Measurements from ENCODE around the gene EGLN2.
"Not testable (repeated sequence)": the region's sequence is repeated elsewhere in the genome, so short reads cannot be mapped to it uniquely, and the experiment has no call there.

Gene EGLN2

GRCh38 chr19:40810649-40811408 is 11.8 kb downstream of the EGLN2 start:
- peak; percentile 81 for ATAC-seq (ENCODE audit: low read depth)
- DNase-seq (ENCODE audit: low spot score in 2 of 2); H3K9me3 Mint-ChIP-seq; H3K27me3 Mint-ChIP-seq: not testable (repeated sequence)
- Mint-ChIP-seq H3K4me1 (peaks cover 47% of the 10 kb centered on the region), H3K36me3 (peaks cover 10% of the 10 kb centered on the region), H3K27ac (peak overlapping the region; percentile 48), H3K4me3 (peak overlapping the region; percentile 97)

GRCh38 chr19:40811478-40812341 is 12.7 kb downstream of the EGLN2 start:
- peak overlapping the region; percentile 97 for H3K4me3 Mint-ChIP-seq
- H3K27me3 Mint-ChIP-seq, result no peaks in the 10 kb centered on the region
- no peak for DNase-seq (ENCODE audit: low spot score in 2 of 2)
- no peaks in the 10 kb centered on the region for H3K9me3 Mint-ChIP-seq
- H3K4me1 Mint-ChIP-seq, result peaks cover 41% of the 10 kb centered on the region
- H3K27ac Mint-ChIP-seq, result peak overlapping the region; percentile 48
- peak; percentile 28 for ATAC-seq (ENCODE audit: low read depth)
- peaks cover 9% of the 10 kb centered on the region for H3K36me3 Mint-ChIP-seq

GRCh38 chr19:40812571-40812970 is 13.6 kb downstream of the EGLN2 start:
- H3K4me3 Mint-ChIP-seq, result peak overlapping the region; percentile 97

DNA sequence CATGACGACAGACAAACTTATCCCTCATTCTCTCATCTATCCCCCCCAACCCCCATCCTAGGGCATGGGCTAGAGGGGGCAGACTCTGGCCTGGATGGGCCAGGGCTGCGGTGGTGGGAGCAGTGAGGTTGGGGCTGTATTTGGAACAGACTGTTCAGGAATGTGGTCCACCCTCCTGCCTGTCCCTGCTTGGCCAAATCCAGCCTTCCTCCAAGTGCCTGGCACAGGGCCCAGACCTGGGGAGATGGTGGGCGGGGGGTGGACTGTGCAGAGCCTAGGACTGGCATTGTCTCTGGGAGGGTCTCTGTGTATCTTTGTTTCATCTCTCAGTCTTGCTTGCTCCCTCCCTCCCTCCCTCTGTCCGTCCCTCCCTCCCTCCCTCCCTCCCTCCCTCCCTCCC is 14.2 kb downstream of the EGLN2 start:
- H3K27ac Mint-ChIP-seq, result no peak overlapping the region
- H3K4me1 Mint-ChIP-seq, result peaks cover 33% of the 10 kb centered on the region
- H3K27me3 Mint-ChIP-seq, result no peaks in the 10 kb centered on the region
- ATAC-seq (ENCODE audit: low read depth), result no peak
- no peaks in the 10 kb centered on the region for H3K9me3 Mint-ChIP-seq
- peaks cover 3% of the 10 kb centered on the region for H3K36me3 Mint-ChIP-seq
- H3K4me3 Mint-ChIP-seq, result no peak overlapping the region
- no peak for DNase-seq (ENCODE audit: low spot score in 2 of 2)

More at GRCh38 chr19:40812571-40812970, 13.6 kb downstream of the EGLN2 start:
- H3K27ac Mint-ChIP-seq; ATAC-seq (ENCODE audit: low read depth); DNase-seq (ENCODE audit: low spot score in 2 of 2); H3K36me3 Mint-ChIP-seq; H3K9me3 Mint-ChIP-seq; H3K27me3 Mint-ChIP-seq: not testable (repeated sequence)
- peaks cover 34% of the 10 kb centered on the region for H3K4me1 Mint-ChIP-seq

DNA sequence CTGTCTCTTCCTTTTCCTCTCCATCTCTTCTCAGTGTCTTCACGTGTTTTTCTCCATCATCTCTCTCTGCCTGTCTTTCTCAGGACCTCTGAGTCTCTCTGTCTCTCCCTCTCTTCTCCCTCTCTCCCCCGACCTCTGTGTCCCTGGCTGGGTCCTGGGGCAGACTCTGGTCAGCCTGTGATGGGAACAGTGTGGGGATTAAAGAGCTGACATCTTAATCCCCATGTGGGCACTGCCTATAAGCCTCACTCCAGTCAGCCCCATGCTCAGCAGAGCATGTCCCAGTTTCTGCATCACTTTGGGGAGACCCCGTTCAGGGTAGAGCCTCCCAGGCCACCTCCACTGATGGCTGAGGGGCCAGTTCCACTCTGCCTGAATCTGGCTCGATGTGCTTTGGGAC is 16.2 kb downstream of the EGLN2 start:
- Mint-ChIP-seq H3K4me1 (peaks cover 42% of the 10 kb centered on the region), H3K27me3 (no peaks in the 10 kb centered on the region), H3K4me3 (no peak overlapping the region), H3K9me3 (no peaks in the 10 kb centered on the region), H3K36me3 (no peaks in the 10 kb centered on the region), H3K27ac (no peak overlapping the region)
- ATAC-seq (ENCODE audit: low read depth), result no peak
- DNase-seq (ENCODE audit: low spot score in 2 of 2), result no peak

GRCh38 chr19:40818480-40819399 is 19.7 kb downstream of the EGLN2 start:
- H3K4me1 Mint-ChIP-seq, result peaks cover 36% of the 10 kb centered on the region
- not testable (repeated sequence) for H3K36me3 Mint-ChIP-seq, H3K27me3 Mint-ChIP-seq, H3K9me3 Mint-ChIP-seq
- peak overlapping the region; percentile 79 for H3K27ac Mint-ChIP-seq
- H3K4me3 Mint-ChIP-seq, result peak overlapping the region; percentile 89
- DNase-seq (ENCODE audit: low spot score in 2 of 2), result peak; percentile 73 to 77
- peak; percentile 93 for ATAC-seq (ENCODE audit: low read depth)

DNA sequence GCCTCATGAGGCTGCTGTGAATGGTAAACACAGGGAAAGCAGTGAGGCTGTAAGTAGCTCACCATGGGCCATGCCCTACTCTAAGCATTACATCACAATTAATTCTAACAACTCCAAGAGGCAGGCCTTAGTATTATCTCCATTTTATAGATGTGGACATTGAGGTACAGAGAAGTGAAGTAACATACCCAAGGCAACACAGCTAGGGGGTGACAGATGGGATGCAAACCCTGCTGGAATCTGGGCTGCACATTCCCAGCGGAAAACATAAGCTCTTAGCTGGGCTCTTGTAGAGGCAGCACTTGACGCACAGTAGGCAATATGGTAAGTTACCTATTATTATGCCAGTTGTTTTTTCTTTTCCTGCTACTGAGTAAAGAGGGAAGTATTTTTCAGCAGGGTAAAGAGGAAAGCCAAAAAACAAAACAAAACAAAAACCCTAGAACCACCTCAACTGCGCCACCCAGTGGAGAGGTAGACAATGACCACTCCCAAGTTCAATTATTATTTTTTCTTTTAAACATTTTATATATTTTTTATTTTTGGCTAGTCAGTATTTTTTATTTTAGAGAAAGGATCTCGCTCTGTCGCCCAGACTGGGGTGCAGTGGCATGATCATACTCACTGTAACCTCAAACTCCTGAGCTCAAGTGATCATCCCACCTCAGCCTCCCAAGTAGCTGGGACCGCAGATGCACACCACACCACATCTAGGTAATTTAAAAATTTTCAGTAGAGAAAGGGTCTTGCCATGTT is 20.7 kb downstream of the EGLN2 start:
- ATAC-seq (ENCODE audit: low read depth), result peak; percentile 24
- Mint-ChIP-seq H3K27ac (peak overlapping the region; percentile 79), H3K4me3 (peak overlapping the region; percentile 11), H3K4me1 (peaks cover 33% of the 10 kb centered on the region)
- H3K27me3 Mint-ChIP-seq, H3K9me3 Mint-ChIP-seq, H3K36me3 Mint-ChIP-seq: not testable (repeated sequence)
- peak in 1 of 2 donors; percentile 66 for DNase-seq (ENCODE audit: low spot score in 2 of 2)

DNA sequence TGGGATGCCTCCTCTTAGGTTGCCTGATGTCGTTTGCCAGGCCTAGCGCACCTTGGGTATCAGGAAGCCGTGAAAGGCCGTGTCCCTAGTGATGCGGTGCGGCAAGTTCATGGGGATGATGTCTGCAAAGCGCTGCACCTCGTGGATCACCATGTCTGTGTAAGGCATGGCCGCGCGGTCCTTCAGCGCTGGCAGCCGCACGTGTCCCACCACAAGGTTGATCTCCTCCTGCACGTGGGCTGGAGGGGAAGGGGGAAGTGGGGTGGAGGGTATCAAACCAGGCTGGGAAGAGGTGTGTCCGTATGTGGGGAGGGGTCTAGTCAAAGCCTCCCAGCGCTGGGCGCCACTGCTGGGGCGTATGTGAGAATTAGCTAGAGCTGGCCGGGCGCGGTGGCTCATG is 23.2 kb downstream of the EGLN2 start:
- H3K4me3 Mint-ChIP-seq, result no peak overlapping the region
- no peak overlapping the region for H3K27ac Mint-ChIP-seq
- peaks cover 32% of the 10 kb centered on the region for H3K4me1 Mint-ChIP-seq

GRCh38 chr19:40822704-40823553 is 23.9 kb downstream of the EGLN2 start:
- Mint-ChIP-seq H3K36me3 (peaks cover 11% of the 10 kb centered on the region), H3K4me1 (peaks cover 29% of the 10 kb centered on the region)
- H3K4me3 Mint-ChIP-seq; H3K9me3 Mint-ChIP-seq; H3K27me3 Mint-ChIP-seq; H3K27ac Mint-ChIP-seq; ATAC-seq (ENCODE audit: low read depth); DNase-seq (ENCODE audit: low spot score in 2 of 2): not testable (repeated sequence)

More for the DNA sequence above, 23.2 kb downstream of the EGLN2 start:
- Mint-ChIP-seq H3K36me3 (peaks cover 7% of the 10 kb centered on the region), H3K9me3 (no peaks in the 10 kb centered on the region), H3K27me3 (no peaks in the 10 kb centered on the region)
- no peak for DNase-seq (ENCODE audit: low spot score in 2 of 2)
- no peak for ATAC-seq (ENCODE audit: low read depth)

DNA sequence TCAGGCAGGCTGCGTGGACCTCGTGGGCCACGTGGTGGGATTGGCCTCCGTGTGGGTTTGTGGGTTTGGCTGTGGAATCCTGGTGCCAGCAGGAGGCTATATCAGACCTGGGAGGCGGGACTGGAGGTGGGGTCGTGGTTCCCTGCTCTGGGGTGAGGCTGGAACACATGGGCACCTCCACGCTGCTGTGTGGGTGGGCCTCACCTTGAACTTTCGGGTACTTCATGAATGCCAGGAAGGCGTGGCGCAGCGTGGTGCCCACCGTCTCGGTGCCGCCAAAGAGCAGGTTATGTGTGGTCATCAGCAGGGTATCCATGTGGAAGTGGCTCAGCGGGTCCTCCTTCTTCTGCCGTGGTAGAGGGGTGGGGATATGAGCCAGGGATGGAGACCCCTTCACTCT is 25.9 kb downstream of the EGLN2 start:
- H3K4me3 Mint-ChIP-seq; H3K9me3 Mint-ChIP-seq; DNase-seq (ENCODE audit: low spot score in 2 of 2); H3K27ac Mint-ChIP-seq; H3K27me3 Mint-ChIP-seq; ATAC-seq (ENCODE audit: low read depth): not testable (repeated sequence)
- peaks cover 16% of the 10 kb centered on the region for H3K4me1 Mint-ChIP-seq
- H3K36me3 Mint-ChIP-seq, result peaks cover 21% of the 10 kb centered on the region

DNA sequence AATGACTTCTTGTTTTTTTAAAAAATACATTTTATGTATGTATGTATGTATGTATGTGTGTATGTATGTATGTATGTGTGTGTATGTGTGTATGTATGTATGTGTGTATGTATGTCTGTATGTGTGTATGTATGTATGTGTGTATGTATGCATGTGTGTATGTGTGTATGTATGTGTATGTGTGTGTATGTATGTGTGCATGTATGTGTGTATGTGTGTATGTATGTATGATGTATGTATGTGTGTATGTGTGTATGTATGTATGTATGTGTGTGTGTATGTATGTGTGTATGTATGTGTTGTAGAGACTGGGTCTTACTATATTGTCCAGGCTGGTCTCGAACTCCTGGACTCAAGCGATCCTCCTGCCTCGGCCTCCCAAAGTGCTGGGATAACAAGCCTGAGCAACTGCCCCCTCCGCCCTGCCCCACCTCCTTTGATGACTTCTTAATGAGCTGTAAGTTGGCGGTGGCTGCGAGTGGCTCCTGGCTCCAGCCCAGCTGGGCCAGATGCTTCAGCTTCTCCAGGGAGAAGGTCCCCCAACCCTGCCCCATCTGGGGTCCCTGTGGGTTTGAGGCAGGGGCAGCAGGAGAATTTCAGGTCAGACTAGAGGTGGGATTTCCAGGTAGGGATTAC is 26.6 kb downstream of the EGLN2 start:
- DNase-seq (ENCODE audit: low spot score in 2 of 2); ATAC-seq (ENCODE audit: low read depth); H3K4me3 Mint-ChIP-seq; H3K27ac Mint-ChIP-seq; H3K9me3 Mint-ChIP-seq; H3K27me3 Mint-ChIP-seq: not testable (repeated sequence)
- peaks cover 16% of the 10 kb centered on the region for H3K4me1 Mint-ChIP-seq
- peaks cover 22% of the 10 kb centered on the region for H3K36me3 Mint-ChIP-seq

DNA sequence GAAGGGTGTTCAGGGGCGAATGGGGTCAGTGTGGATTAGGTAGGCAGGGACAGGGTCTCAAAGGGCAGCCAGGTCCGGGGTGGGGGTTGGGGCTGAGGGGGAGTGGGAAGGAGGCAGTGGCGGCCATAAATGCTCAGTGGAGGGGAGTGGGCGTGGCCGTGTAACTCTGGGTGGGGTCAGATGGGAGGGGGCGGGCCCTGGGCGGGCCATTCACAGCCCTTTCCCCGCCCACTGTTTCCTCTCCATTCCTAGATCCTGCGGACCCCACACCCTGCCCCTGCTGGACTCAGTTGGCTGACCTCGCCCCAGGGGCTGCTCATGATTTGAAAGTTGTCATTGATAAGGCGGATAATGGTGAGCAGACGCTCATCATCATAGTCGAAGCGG is 27.3 kb downstream of the EGLN2 start:
- peaks cover 24% of the 10 kb centered on the region for H3K36me3 Mint-ChIP-seq
- not testable (repeated sequence) for DNase-seq (ENCODE audit: low spot score in 2 of 2); H3K4me3 Mint-ChIP-seq; H3K9me3 Mint-ChIP-seq; H3K27me3 Mint-ChIP-seq; ATAC-seq (ENCODE audit: low read depth); H3K27ac Mint-ChIP-seq
- peaks cover 16% of the 10 kb centered on the region for H3K4me1 Mint-ChIP-seq

Measured in memory B cell (primary cell).